Mesenchymal stem cell (in vitro differentiated cells and primary cell): ENCODE measurements around the gene DSG1.

ENCODE experiments used
- DNase-seq: peaks from one replicate; pipeline ENCODE4 v3.0.0-alpha.2; 2013
- H2AFZ ChIP-seq: one replicate; pipeline ENCODE4 v1.6.1; 2013; ENCODE audit warnings: low read depth, mild to moderate bottlenecking, control low read depth, inconsistent platforms, low read length, moderate library complexity
- H2AK5ac ChIP-seq: 2 replicates; pipeline ENCODE4 v1.6.1; 2013; ENCODE audit warnings: low read length, moderate library complexity, mild to moderate bottlenecking, inconsistent platforms; ENCODE audit not compliant: severe bottlenecking
- H2BK120ac ChIP-seq: one replicate; pipeline ENCODE4 v1.6.1; 2013; ENCODE audit warnings: low read depth, mild to moderate bottlenecking, inconsistent platforms, low read length, moderate library complexity
- H2BK12ac ChIP-seq, 2 experiments: one replicate each; pipeline ENCODE4 v1.6.1; 2013; ENCODE audit warnings: inconsistent platforms in 2 of 2, low read length in 2 of 2, mild to moderate bottlenecking in 2 of 2, moderate library complexity in 2 of 2, control low read depth in 1 of 2
- H2BK15ac ChIP-seq: one replicate; pipeline ENCODE4 v1.6.1; 2013; ENCODE audit warnings: mild to moderate bottlenecking, low read depth, inconsistent platforms; ENCODE audit not compliant: poor library complexity, severe bottlenecking
- H2BK5ac ChIP-seq: 2 replicates; pipeline ENCODE4 v1.6.1; 2013; ENCODE audit warnings: low read depth, mild to moderate bottlenecking, low read length, control low read depth, inconsistent platforms; ENCODE audit not compliant: poor library complexity, severe bottlenecking
- H3K14ac ChIP-seq, 2 experiments: one replicate each; pipeline ENCODE4 v1.6.1; 2013; ENCODE audit warnings: inconsistent platforms in 2 of 2, low read length in 2 of 2, control low read depth in 1 of 2, mild to moderate bottlenecking in 1 of 2, moderate library complexity in 1 of 2
- H3K18ac ChIP-seq, 2 experiments: one replicate each; pipeline ENCODE4 v1.6.1; 2013; ENCODE audit warnings: inconsistent platforms in 2 of 2, low read length in 2 of 2, control low read depth in 1 of 2, low read depth in 1 of 2, mild to moderate bottlenecking in 1 of 2
- H3K23ac ChIP-seq, 2 experiments: one replicate each; pipeline ENCODE4 v1.6.1; 2013; ENCODE audit warnings: inconsistent platforms in 2 of 2, low read length in 2 of 2, mild to moderate bottlenecking in 2 of 2, moderate library complexity in 2 of 2, control low read depth in 1 of 2
- H3K27ac ChIP-seq: 2 replicates; pipeline ENCODE4 v1.5.1; 2013; ENCODE audit warnings: mild to moderate bottlenecking, moderate library complexity, low read length, control low read depth, inconsistent platforms; ENCODE audit not compliant: poor library complexity, severe bottlenecking
- H3K27me3 ChIP-seq, 2 experiments: 2 replicates each; pipeline versions ENCODE4 v1.6.1 to v1.7.0; 2013; ENCODE audit warnings: low read length in 2 of 2, mild to moderate bottlenecking in 2 of 2, moderate library complexity in 2 of 2, control low read depth in 1 of 2, inconsistent platforms in 1 of 2; ENCODE audit not compliant: control insufficient read depth in 1 of 2, insufficient read depth in 1 of 2
- H3K36me3 ChIP-seq, 2 experiments: 2 replicates each; pipeline versions ENCODE4 v1.6.1 to v1.7.0; 2013; ENCODE audit warnings: low read length in 2 of 2, control low read depth in 1 of 2, inconsistent platforms in 1 of 2, low read depth in 1 of 2, mild to moderate bottlenecking in 1 of 2; ENCODE audit not compliant: insufficient read depth in 2 of 2, control insufficient read depth in 1 of 2
- H3K4ac ChIP-seq, 2 experiments: one replicate each; pipeline ENCODE4 v1.6.1; 2013; ENCODE audit warnings: inconsistent platforms in 2 of 2, low read length in 2 of 2, mild to moderate bottlenecking in 2 of 2, moderate library complexity in 2 of 2, control low read depth in 1 of 2, low read depth in 1 of 2
- H3K4me1 ChIP-seq: 2 replicates; pipeline ENCODE4 v1.6.1; 2013; ENCODE audit warnings: low read depth, low read length, control low read depth; ENCODE audit not compliant: control insufficient read depth, insufficient read depth
- H3K4me2 ChIP-seq: 2 replicates; pipeline ENCODE4 v1.6.1; 2013; ENCODE audit warnings: low read length, mild to moderate bottlenecking, inconsistent platforms; ENCODE audit not compliant: poor library complexity, severe bottlenecking
- H3K4me3 ChIP-seq, 2 experiments: 2 replicates each; pipeline versions ENCODE4 v1.5.1 to v1.7.0; 2013; ENCODE audit warnings: low read length in 2 of 2, mild to moderate bottlenecking in 2 of 2, control low read depth in 1 of 2, low read depth in 1 of 2; ENCODE audit not compliant: insufficient read depth in 1 of 2
- H3K79me1 ChIP-seq: replicated peaks from 2 replicates; pipeline ENCODE4 v1.6.1; 2013; ENCODE audit warnings: mild to moderate bottlenecking, control low read depth, low read length, inconsistent platforms; ENCODE audit not compliant: poor library complexity, severe bottlenecking
- H3K9ac ChIP-seq: 2 replicates; pipeline ENCODE4 v1.7.0; 2013; ENCODE audit warnings: mild to moderate bottlenecking, low read length, moderate library complexity
- H3K9me3 ChIP-seq: 2 replicates; pipeline ENCODE4 v1.7.0; 2013; ENCODE audit warnings: mild to moderate bottlenecking, low read length; ENCODE audit not compliant: control insufficient read depth
- H4K8ac ChIP-seq: one replicate; pipeline ENCODE4 v1.6.1; 2013; ENCODE audit warnings: inconsistent platforms, mild to moderate bottlenecking, low read length, moderate library complexity
- H4K91ac ChIP-seq: one replicate; pipeline ENCODE4 v1.6.1; 2013; ENCODE audit warnings: mild to moderate bottlenecking, low read length, inconsistent platforms
- WGBS: methylation state at CpG from one replicate; pipeline ENCODE4 v1.1.7; 2013; ENCODE audit warnings: mixed read lengths; 5-methylcytosine and 5-hydroxymethylcytosine counted together

DSG1 gene

DNA sequence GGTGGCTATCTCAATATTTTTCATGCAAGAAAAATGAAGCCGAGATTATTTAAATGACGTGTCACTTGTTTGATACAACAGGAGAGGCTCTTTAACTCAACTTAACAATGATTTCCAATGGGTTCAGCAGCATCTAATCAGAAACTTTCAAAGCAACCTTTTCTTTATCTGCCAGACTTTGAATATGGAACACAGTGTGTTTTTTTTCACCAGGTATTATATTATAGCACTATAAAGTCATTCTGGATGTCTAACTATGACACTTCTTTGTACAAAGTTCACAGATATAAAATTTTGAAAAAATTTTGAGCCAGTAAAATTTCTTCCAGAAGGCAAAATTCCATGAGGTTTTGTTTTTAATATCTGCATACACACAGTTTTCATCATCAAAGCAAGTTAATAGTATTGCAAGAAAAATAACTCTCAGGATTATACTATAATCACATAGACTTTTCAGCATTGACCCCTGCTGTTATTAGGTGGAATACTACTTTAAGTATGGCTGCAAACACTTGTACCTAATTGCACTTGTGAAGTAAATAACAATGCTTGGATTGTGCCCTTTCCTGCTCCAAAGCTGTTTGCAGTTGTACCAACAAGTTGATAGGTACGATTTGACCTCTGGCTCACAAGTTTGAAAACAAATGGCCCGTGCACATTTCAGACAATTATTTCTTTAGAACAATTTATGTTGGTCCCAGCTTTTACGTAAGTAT is 44.0 kb upstream of the DSG1 start:
- Histone ChIP-seq H3K4me1 (no peaks in the 10 kb centered on the region), H3K9ac (no peak overlapping the region), H3K36me3 (no peaks in the 10 kb centered on the region), H2BK120ac (no peak overlapping the region), H3K27ac (no peak overlapping the region), H3K23ac (no peak overlapping the region), H2AK5ac (no peak overlapping the region), H3K4me3 (no peak overlapping the region), H3K18ac (no peak overlapping the region), H4K91ac (no peak overlapping the region), H3K27me3 (no peaks in the 10 kb centered on the region), H2BK12ac (no peak overlapping the region), H2AFZ (no peak overlapping the region), H3K4ac (no peak overlapping the region), H2BK15ac (no peak overlapping the region), H3K4me2 (no peak overlapping the region), H3K14ac (no peak overlapping the region), H3K9me3 (no peaks in the 10 kb centered on the region), H2BK5ac (no peak overlapping the region), H4K8ac (no peak overlapping the region), H3K79me1 (no peaks in the 10 kb centered on the region)
- no peak for DNase-seq
- WGBS = 100% methylated on average over 2 of the region's 5 CpGs

DNA sequence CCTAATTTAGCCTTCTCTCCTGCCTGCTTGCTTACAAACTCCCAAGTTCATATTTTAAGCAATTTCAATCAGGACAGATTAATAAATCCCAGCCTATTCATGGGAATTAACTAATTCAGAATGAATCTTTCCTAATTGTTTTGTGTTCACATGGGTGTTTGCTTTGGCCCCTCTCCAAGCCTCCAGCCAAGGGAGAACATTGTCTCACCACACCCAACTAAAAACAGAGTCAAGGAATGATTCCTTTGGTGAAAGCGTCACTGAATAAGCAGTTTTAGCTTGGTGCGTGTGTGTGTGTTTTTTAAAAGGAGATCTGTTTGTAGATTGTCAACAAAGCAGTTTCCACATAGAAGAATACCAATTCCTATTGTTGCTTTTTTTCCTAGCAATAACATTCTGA is 43.0 kb upstream of the DSG1 start:
- WGBS = no CpG with 5 or more reads among the region's 2 CpGs
- Histone ChIP-seq H3K9ac (peak overlapping the region; percentile 43), H3K27me3 (no peaks in the 10 kb centered on the region), H2AK5ac (no peak overlapping the region), H4K91ac (no peak overlapping the region), H3K4ac (no peak overlapping the region), H2BK120ac (no peak overlapping the region), H4K8ac (no peak overlapping the region), H3K23ac (no peak overlapping the region), H3K36me3 (no peaks in the 10 kb centered on the region), H2AFZ (no peak overlapping the region), H2BK15ac (no peak overlapping the region), H3K79me1 (no peaks in the 10 kb centered on the region), H3K18ac (no peak overlapping the region), H3K4me1 (no peaks in the 10 kb centered on the region), H3K27ac (no peak overlapping the region), H2BK5ac (no peak overlapping the region), H3K14ac (no peak overlapping the region), H3K9me3 (no peaks in the 10 kb centered on the region), H2BK12ac (no peak overlapping the region), H3K4me2 (no peak overlapping the region), H3K4me3 (no peak overlapping the region)
- peak; percentile 10 for DNase-seq

DNA sequence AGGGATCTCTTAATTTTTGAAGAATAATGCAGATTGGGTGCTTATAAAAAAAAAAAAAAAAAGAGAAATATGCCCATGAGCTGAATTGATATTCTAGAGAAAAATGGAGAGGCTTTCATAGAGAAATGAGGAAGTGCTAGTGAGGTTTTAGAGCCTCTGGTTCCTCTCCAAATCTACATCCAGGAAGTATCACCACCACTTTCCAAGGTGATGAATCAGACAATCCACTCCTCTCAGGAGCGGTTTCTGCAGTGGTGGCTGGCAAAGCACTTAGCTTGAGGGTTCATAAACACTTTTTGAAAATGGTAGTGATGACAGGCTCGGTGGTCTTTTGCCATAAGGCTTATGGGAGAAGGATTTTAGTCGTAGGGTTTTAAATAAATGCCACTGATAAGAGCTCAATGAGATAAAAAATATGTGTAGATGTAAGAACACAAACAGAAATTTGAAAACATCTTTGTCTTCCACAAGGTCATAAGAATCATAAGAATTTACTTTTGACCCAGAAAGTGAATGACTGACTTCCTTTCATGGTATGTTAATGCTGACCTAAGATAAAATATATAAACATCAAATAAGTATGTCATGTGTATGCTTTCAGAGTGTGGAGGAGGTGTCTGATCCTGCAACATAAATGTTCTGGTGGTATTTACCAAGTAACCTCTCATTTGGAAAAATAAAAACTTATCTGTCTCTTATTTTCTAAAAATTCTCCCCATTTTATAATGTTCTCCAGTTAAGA is 42.1 kb upstream of the DSG1 start:
- 35% methylated on average over 3 of the region's 3 CpGs for WGBS
- no peak overlapping the region for H4K8ac ChIP-seq
- no peak overlapping the region for H3K4me3 ChIP-seq
- no peaks in the 10 kb centered on the region for H3K79me1 ChIP-seq
- no peaks in the 10 kb centered on the region for H3K27me3 ChIP-seq
- H3K4me1 ChIP-seq = no peaks in the 10 kb centered on the region
- H3K23ac ChIP-seq = no peak overlapping the region
- no peak overlapping the region for H2AFZ ChIP-seq
- H2BK120ac ChIP-seq = no peak overlapping the region
- H2AK5ac ChIP-seq = no peak overlapping the region
- no peak overlapping the region for H3K14ac ChIP-seq
- H3K4ac ChIP-seq = no peak overlapping the region
- no peak overlapping the region for H2BK12ac ChIP-seq
- H3K18ac ChIP-seq = no peak overlapping the region
- H2BK15ac ChIP-seq = no peak overlapping the region
- H3K27ac ChIP-seq = no peak overlapping the region
- no peak overlapping the region for H4K91ac ChIP-seq
- H3K9me3 ChIP-seq = no peaks in the 10 kb centered on the region
- peak overlapping the region; percentile 43 for H3K9ac ChIP-seq
- peak; percentile 7 for DNase-seq
- no peaks in the 10 kb centered on the region for H3K36me3 ChIP-seq
- H3K4me2 ChIP-seq = no peak overlapping the region
- H2BK5ac ChIP-seq = no peak overlapping the region

DNA sequence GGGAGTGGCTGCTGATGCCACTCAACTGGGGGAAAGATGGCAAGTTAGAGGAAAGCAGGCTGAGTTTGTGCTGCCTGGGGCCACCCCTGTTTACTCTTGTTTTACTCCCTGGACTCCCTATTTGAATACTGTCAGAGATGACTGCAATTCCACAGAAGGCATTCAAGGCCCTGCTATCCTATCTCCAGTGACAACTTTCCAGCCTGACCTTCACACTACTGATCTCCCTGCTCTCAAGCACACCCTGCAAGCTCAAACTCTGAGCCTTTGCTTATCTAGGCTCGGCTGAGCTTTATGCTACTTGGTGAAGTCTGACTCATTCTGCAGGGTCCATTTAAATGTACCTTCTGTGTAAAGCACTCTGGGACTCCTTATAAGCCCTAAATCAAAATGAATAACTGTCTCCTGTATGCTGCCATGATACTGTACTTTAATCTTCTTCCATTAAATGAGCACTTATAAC is 39.3 kb upstream of the DSG1 start:
- no peak overlapping the region for H2BK120ac ChIP-seq
- no peak overlapping the region for H4K8ac ChIP-seq

More for the DNA sequence above, 39.3 kb upstream of the DSG1 start:
- no peaks in the 10 kb centered on the region for H3K79me1 ChIP-seq
- H3K18ac ChIP-seq = no peak overlapping the region
- no peaks in the 10 kb centered on the region for H3K27me3 ChIP-seq
- H3K4me1 ChIP-seq = no peaks in the 10 kb centered on the region
- H3K4ac ChIP-seq = no peak overlapping the region
- no peak overlapping the region for H3K9ac ChIP-seq
- no peaks in the 10 kb centered on the region for H3K9me3 ChIP-seq
- WGBS = 25% methylated on average over 1 of the region's 1 CpG
- no peak overlapping the region for H2AK5ac ChIP-seq
- no peak overlapping the region for H3K4me3 ChIP-seq
- no peak overlapping the region for H3K4me2 ChIP-seq
- no peak overlapping the region for H2AFZ ChIP-seq
- H3K27ac ChIP-seq = no peak overlapping the region
- DNase-seq = peak; percentile 14
- no peak overlapping the region for H2BK15ac ChIP-seq
- H3K14ac ChIP-seq = no peak overlapping the region
- no peak overlapping the region for H4K91ac ChIP-seq
- no peak overlapping the region for H2BK5ac ChIP-seq
- H2BK12ac ChIP-seq = no peak overlapping the region
- H3K23ac ChIP-seq = no peak overlapping the region
- H3K36me3 ChIP-seq = no peaks in the 10 kb centered on the region
